GM12873 (cell line): ENCODE results near the gene FAM20C.

Source experiments
- TF ChIP-seq, protein P1 (sequence below): IDR thresholded peaks from 2 replicates; pipeline ENCODE4 v1.5.1; 2012; ENCODE audit warnings: low read depth, mild to moderate bottlenecking, moderate library complexity, low read length, control low read depth; ENCODE audit not compliant: insufficient read depth; ENCODE audit errors: missing control alignments

FAM20C gene

DNA sequence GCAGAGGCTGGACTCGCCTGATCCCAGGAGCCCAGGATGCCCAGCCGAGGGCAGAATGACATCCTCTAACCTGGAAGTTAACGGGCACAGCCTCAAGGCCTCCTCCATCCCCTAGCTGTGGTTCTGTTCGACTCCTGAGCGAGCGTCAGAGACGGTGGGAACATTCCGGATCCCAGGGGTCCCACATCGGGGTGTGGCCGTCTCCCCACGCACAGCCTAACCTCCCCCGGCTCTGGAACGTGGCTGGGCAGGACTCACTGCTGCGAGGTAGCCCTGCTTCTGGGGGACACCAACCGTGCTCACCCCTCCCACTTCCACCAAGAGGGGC, 106.0 kb downstream of the FAM20C start:
- TF ChIP-seq, protein P1, sequence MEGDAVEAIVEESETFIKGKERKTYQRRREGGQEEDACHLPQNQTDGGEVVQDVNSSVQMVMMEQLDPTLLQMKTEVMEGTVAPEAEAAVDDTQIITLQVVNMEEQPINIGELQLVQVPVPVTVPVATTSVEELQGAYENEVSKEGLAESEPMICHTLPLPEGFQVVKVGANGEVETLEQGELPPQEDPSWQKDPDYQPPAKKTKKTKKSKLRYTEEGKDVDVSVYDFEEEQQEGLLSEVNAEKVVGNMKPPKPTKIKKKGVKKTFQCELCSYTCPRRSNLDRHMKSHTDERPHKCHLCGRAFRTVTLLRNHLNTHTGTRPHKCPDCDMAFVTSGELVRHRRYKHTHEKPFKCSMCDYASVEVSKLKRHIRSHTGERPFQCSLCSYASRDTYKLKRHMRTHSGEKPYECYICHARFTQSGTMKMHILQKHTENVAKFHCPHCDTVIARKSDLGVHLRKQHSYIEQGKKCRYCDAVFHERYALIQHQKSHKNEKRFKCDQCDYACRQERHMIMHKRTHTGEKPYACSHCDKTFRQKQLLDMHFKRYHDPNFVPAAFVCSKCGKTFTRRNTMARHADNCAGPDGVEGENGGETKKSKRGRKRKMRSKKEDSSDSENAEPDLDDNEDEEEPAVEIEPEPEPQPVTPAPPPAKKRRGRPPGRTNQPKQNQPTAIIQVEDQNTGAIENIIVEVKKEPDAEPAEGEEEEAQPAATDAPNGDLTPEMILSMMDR, result no peak

DNA sequence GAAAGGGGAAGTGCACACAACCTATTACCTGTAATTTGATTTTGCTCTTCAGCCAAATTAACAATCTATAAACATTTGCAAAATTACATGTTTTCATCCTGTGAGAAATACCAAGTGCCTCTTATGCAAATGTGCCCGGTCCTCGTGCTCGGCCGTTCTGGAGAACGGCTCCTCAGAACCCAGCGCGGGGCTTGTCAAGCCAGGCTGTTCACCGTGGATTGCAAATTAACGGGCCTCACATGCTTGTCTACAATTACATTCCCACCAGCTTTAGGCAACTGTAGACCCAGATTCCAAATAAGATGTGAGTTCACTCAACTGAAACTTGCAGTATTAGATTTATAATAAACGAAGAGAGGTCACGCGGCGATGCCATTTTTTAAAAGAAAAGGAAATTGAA, 106.4 kb downstream of the FAM20C start:
- TF ChIP-seq, protein P1, result no peak

DNA sequence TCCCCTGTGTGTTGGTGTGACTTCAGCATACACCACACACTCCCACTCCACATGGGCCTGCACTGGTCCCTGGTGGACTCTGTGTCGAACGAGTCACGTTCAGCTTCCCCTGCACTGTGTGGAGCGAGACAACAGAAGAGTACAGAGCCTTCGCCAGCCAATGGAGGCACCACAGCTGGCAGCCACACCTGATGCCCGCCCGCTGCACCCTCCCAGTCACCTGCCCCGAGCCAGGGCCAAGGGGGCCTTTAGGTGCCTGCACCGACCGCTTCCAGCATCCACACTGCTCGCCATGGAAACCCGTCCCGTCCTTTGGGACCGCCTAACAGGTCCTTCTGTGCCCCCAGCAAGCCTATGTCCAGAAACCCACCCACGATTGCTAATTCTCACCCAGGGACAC, 106.8 kb downstream of the FAM20C start:
- TF ChIP-seq, protein P1, result no peak

DNA sequence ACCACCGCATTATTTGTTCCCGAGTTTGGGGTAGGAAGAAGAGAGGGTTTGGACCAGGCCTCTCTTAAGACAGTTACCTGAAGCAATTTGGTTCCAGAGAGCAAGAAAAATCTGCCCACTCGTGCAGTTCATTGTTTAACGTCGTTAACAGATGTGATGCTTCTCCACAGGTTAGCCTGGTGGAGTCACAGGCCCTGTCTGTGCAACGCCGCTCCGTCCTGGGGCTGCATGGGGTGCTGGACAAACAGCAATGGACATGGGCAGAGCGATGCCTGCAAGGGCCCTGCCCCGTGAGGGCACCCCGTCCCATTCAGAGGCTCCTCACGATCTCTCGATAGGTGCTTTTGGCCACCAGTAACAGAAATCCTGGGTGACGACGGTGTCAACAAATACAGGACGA, 107.3 kb downstream of the FAM20C start:
- TF ChIP-seq, protein P1, result no peak

DNA sequence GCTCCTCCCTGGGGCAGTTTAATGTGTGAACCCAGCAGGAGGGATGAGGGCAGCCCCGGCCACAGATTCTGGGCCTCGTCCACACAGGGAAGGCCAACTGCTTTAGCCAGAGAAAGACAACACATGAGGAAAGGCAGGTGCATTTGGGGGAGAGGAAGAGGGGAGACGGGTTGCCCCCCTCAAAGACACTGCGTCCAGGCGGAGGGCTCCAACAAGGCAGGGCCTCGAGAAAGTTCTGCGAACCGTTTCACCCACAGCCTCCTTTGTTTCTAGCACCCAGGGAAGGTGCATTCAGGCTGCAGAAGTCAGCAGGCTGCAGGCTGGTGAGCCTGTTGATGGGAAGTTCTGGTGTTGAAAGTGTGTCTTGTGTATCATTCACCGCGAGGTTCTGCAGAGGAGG, 107.7 kb downstream of the FAM20C start:
- TF ChIP-seq, protein P1, result no peak

DNA sequence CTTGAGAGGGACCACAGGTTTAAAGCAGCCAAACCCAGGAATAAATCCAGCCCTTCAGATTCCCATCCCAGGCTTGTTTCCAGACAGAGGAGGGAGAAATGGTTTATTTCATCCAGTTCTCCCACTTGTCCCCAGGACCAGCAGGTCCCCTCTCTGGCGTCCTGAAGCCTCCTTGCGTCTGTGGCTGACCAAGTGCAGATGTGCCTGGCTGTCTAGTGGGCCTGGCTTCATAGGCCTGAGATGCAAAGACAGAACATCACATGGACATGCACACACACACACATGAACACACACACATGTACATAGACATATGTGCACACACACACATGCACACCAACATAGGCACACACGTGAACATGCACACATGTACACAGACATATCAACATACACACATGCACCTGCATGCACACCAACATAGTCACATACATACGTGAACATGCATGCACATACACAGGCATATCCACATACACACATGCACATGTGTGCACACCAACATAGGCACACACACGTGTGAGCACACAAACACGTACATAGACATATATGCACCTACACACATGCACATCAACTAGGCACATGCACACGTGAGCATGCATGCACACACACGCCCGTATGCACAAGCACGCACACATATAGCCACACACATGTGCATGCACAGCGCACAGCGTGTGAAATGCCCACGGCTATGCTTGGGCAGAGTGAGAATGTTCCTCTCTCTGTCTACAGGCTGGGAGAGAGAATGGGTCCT, 108.3 kb downstream of the FAM20C start:
- TF ChIP-seq, protein P1, result no peak

DNA sequence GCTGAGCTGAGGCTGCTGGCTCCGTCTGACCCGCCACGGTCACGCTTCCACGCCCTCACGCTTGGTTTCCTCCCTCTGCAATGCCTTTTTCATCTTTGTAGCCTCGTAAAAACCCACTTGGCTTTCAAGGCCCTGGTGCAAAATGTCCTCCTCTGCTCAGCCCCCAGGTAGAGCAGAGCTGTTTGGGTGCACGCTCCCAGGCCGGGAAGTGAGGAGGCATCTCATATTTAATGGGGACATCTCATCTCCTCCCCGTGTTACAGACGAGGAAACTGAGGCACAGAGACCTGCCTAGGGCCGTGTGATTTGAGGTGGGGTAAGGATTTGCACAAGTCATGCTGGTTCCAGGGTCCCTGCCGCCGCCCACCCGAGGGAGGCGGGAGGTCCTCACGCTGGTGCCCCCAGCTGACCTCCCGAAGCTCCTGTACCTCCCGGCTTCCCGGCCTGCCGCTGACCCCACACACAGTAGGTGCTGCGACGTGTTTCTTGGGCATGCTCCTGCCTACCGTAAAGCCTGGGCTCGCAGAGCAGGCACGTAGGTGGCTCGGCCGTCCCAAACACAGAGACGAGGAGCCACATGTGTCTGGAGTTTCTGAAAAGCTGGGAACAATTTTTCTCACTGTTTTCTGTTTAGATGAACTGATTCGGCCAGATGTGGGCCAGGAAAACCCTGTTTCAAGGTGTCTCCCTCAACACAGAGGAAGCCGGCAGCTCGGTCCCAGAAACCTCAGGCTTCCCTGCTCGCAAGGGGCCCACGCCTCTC, 109.1 kb downstream of the FAM20C start:
- TF ChIP-seq, protein P1, result no peak
